ENCODE measurements around the gene TRIM15. TPM values are rescaled to one million over a fixed set of nuclear protein-coding genes. Genes with fewer than 3 reads are reported as not detected.
A peak's percentile ranks its signal among the peaks of the same experiment; 100 is the strongest.

Gene TRIM15
- total RNA-seq, 1 donor, result not detected

DNA sequence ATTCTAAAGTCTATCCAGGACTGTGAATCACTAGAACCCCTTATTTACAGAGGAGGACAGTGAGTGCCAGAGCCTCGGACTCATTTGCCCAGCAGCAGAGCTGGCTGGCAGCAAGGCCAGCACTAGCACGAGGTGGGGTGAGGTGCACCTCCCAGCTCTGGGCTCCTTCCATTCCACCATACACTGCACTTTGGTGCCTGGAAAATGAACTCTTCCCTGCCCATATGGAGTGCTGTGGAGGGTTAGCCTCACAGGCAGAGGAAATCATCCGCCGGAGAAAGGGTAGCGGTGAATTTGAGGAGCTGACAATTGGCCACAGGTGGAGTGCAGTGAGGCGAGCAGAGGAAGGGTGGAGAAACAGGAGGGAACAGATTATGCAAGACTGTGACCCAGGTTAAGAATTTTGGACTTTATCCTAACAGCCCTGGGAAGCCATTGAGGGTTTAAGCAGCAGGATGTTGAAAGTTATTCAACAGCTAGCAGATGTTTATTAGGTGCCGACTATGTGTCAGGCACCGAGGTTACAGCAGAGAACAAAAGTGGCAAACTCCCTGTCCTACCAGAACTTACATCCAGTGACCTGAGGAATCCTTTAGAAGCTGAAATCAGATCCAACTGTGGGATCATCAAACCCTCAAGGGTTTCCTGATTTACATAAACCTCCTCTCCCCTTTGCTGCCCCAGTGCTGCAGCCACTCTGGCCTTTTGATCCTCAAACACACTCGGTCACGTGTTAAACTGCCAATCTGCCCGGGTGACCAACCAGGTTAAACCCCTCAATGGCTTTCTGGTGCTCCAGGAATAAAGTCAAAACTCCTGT is 43.7 kb downstream of the TRIM15 start:
- TF ChIP-seq, protein P1, sequence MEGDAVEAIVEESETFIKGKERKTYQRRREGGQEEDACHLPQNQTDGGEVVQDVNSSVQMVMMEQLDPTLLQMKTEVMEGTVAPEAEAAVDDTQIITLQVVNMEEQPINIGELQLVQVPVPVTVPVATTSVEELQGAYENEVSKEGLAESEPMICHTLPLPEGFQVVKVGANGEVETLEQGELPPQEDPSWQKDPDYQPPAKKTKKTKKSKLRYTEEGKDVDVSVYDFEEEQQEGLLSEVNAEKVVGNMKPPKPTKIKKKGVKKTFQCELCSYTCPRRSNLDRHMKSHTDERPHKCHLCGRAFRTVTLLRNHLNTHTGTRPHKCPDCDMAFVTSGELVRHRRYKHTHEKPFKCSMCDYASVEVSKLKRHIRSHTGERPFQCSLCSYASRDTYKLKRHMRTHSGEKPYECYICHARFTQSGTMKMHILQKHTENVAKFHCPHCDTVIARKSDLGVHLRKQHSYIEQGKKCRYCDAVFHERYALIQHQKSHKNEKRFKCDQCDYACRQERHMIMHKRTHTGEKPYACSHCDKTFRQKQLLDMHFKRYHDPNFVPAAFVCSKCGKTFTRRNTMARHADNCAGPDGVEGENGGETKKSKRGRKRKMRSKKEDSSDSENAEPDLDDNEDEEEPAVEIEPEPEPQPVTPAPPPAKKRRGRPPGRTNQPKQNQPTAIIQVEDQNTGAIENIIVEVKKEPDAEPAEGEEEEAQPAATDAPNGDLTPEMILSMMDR (IDR thresholded peaks at IDR 0.05; ENCODE audit: insufficient read depth, low read length), result no peak
- DNase-seq (ENCODE audit: low read depth), result peak; percentile 44
- H3K4me3 ChIP-seq (ENCODE audit: low read depth, low read length), result no peak overlapping the region

DNA sequence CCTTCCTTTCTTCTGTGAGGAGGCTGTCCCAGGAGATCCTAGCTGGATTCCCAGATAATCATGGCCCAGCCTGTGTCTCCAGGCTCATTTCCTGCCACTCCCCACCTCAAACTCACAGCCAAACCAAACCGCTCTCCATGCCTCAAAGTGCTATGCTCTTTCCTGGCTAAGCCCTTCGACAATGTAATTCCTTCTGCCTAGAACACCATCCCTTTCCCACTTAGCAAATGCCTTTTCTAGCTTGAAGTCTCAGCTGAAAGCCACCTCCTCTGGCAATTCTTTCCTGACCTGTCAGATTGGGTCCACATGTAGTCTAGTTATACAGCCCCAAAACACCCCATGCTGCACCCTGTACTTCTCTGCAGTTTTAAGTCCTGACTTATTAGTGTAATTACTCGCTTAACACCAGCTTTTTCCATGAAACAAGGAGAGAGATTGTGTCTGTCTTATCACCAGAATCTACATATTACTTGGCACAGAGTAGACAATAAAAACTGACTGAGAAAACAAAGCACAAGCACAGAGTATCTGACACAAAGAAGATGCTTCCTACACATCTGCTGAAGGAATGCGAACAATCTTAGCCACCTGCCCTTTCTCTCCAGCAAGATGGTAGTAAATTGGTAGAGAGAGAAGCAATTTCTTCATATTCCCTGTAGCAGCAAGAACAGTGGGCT is 44.4 kb downstream of the TRIM15 start:
- TF ChIP-seq, protein P1 (IDR thresholded peaks at IDR 0.05; ENCODE audit: insufficient read depth, low read length), result no peak
- peak; percentile 63 for DNase-seq (ENCODE audit: low read depth)
- no peak overlapping the region for H3K4me3 ChIP-seq (ENCODE audit: low read depth, low read length)

DNA sequence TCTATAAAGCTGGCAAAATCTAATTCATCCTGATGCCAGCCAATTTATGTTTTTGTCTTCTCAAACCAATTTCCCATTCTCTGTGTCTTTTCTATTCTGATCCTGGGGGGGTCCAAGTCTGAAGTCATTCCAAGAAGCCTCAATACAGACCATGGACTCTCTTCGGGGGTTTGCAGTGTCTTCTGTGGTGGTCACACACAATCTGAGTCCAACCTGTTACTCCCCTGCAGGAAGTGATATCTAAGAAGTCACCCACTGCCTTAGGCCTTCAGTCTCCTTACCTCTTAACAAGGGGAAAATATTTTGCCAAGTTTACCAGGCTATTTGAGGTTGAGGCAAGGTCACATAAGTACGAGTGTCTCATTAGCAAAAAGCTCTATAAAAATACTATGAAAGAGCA is 48.0 kb downstream of the TRIM15 start:
- no peak for DNase-seq (ENCODE audit: low read depth)
- TF ChIP-seq, protein P1 (IDR thresholded peaks at IDR 0.05; ENCODE audit: insufficient read depth, low read length), result no peak
- H3K4me3 ChIP-seq (ENCODE audit: low read depth, low read length), result peak overlapping the region; percentile 46

DNA sequence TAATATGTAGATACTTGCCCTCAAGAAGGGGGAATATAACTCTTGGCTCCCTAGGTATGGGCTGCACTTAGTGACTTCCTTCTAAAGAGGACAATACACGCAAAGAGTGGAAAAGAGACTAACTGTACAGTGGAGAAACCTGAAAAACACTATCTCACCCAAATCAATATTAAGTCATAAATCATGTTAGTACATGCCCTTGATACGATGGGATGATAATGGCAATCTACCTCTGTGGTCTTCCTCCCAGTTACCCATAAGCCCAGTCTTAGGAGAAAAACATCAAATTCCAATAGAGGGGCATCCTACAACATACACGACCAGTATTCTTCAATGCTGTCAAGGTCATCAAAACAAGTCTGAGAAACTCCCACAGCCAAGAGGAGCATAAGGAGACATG is 48.6 kb downstream of the TRIM15 start:
- no peak for DNase-seq (ENCODE audit: low read depth)
- TF ChIP-seq, protein P1 (IDR thresholded peaks at IDR 0.05; ENCODE audit: insufficient read depth, low read length), result no peak
- peak overlapping the region; percentile 94 for H3K4me3 ChIP-seq (ENCODE audit: low read depth, low read length)

DNA sequence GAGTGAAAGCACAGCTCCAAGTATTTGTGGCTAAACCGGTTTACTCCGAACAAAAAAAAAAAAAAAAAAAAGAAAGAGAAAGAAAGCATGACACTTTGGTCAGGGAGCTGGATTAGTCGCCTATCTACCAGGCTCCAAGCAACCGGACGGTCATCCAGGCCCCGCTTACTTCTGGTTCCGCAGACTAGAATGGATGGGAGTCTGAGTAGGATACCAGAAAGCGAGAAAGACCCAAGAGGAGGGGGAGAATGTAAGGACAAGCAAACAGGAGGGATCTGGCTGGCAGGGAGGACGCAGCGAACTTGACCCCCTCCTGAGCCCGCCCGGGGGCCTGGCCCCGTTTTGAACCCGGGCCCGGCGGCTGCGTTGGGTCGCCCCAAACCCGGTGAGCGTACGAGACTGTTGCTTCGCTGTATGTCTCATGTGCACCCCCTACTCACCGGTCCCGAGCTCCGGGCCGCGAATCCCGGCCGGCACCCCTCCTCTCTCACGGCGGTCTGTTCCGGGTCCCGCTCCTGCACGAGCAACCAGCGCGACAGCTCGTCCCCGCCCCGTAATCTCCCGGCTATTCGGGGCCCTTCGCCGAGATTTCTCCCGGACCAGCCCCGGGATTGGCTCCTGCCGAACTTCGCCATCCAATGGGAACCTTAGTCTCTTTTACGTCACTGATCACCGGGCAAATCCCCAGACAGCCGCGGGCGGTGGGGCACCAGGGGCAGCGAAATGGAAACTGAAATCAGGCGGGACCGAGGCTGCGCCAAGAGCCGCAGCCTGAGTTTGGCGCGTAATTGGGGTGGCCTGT is 49.7 kb downstream of the TRIM15 start, which contains the start of gene TRIM26:
TRIM26 (minus strand) TSS at position 542 of the 802 bp plus-strand sequence. CDS start 14,303 bp downstream, outside the sequence.
- H3K4me3 ChIP-seq (ENCODE audit: low read depth, low read length), result peak within 1 kb of the TSS; percentile 94
- TF ChIP-seq, protein P1 (IDR thresholded peaks at IDR 0.05; ENCODE audit: insufficient read depth, low read length), result no peak
- DNase-seq (ENCODE audit: low read depth), result peak; percentile 95

DNA sequence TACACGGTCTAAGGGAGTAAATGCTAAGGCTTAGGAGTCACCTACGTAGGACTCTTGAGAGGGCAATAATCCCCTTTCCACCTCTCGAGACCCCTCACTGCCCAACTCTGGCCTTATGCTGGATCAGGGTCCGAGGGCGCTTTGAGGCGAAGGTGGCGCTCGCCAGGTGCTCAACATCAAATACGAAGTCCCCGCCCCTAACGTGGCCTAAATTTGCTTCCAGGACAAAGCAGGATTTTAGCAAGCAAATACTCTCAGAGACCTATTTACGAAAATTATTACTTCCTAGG is 50.3 kb downstream of the TRIM15 start:
- TF ChIP-seq, protein P1 (IDR thresholded peaks at IDR 0.05; ENCODE audit: insufficient read depth, low read length), result no peak
- DNase-seq (ENCODE audit: low read depth), result no peak
- H3K4me3 ChIP-seq (ENCODE audit: low read depth, low read length), result peak overlapping the region; percentile 80

All from fibroblast of the aortic adventitia (primary cell).